Activated CD8-positive, alpha-beta memory T cell treated with anti-CD3 and anti-CD28 coated beads for 4 hours (primary cell): Measurements from ENCODE around the gene TP53I13.

ENCODE experiments used
- DNase-seq, 2 donors: peaks; one replicate each; pipeline ENCODE4 v3.0.0-alpha.2; 2020; ENCODE audit warnings: low read depth in 2 of 2

Gene TP53I13

GRCh38 chr17:29567304-29567553 is 1.3 kb upstream of the TP53I13 start:
- DNase-seq, result no peak

- peak; percentile 43 to 51 for DNase-seq
These were observed 759 bp upstream of the TP53I13 start for GRCh38 chr17:29567554-29568330.

GRCh38 chr17:29569245-29569950 is 897 bp downstream of the TP53I13 start:
- no peak for DNase-seq

GRCh38 chr17:29570521-29570920 is 2.0 kb downstream of the TP53I13 start:
- no peak for DNase-seq

- DNase-seq, result no peak
These were observed 3.0 kb downstream of the TP53I13 start for GRCh38 chr17:29571486-29571882.

GRCh38 chr17:29571883-29572681 is 3.6 kb downstream of the TP53I13 start:
- no peak for DNase-seq

- DNase-seq, result peak in 1 of 2 donors; percentile 48
These were observed 4.4 kb downstream of the TP53I13 start for GRCh38 chr17:29572691-29573557.

- no peak for DNase-seq
These were observed 5.0 kb downstream of the TP53I13 start for GRCh38 chr17:29573558-29573869.

- DNase-seq, result no peak
These were observed 5.6 kb downstream of the TP53I13 start for GRCh38 chr17:29573871-29574731.

- DNase-seq, result no peak
These were observed 6.4 kb downstream of the TP53I13 start for GRCh38 chr17:29574732-29575510.

- DNase-seq, result no peak
These were observed 7.2 kb downstream of the TP53I13 start for GRCh38 chr17:29575511-29576213.

GRCh38 chr17:29576214-29577000 is 7.9 kb downstream of the TP53I13 start:
- DNase-seq, result no peak

- DNase-seq, result no peak
These were observed 8.5 kb downstream of the TP53I13 start for GRCh38 chr17:29577001-29577370.

GRCh38 chr17:29577385-29578211 is 9.1 kb downstream of the TP53I13 start:
- DNase-seq, result no peak

GRCh38 chr17:29578626-29579485 is 10.4 kb downstream of the TP53I13 start:
- DNase-seq, result no peak

- peak; percentile 80 to 81 for DNase-seq
These were observed 11.6 kb downstream of the TP53I13 start for GRCh38 chr17:29579866-29580771.
